Esophagus squamous epithelium (tissue), 4 donors: ENCODE measurements around the gene NTN3.

Experiments used
- CTCF ChIP-seq, 6 experiments: fragments of 450-650 bp in 4 of 6; fragments of 200-600 bp in 2 of 6; sonication (generic) in 2 of 6; IDR thresholded peaks; one replicate each; pipeline ENCODE4 v1.5.1; 2016 to 2019; ENCODE audit warnings: antibody characterized with exemption in 6 of 6, mild to moderate bottlenecking in 4 of 6, moderate library complexity in 4 of 6
- POLR2A ChIP-seq, 4 donors: fragments of 450-650 bp; IDR thresholded peaks; one replicate each; pipeline ENCODE4 v1.6.1; 2017; ENCODE audit warnings: antibody characterized with exemption in 4 of 4, mild to moderate bottlenecking in 4 of 4, moderate library complexity in 3 of 4

GRCh38 chr16:2470603-2471015 is 488 bp upstream of the NTN3 start:
- no peak for TF ChIP-seq CTCF (IDR thresholded peaks at IDR 0.05)
- TF ChIP-seq POLR2A (IDR thresholded peaks at IDR 0.05), result no peak
